HG03469 (cell line): ENCODE results near the gene ZNF473.

Experiments used
- ATAC-seq: cut with Tn5 transposase; IDR thresholded peaks from one replicate; pipeline ENCODE4 v1.9.1; 2021; ENCODE audit warnings: mild to moderate bottlenecking, moderate library complexity, moderate number of reproducible peaks; ENCODE audit not compliant: unreplicated experiment

Gene ZNF473

GRCh38 chr19:50025794-50026549 is at the start of gene ZNF473:
Gene ZNF473 (plus strand): TSS chr19:50026005. CDS start chr19:50031083, 5,078 bp downstream.
- ATAC-seq: peak; percentile 46

GRCh38 chr19:49976496-49976895 is 49.3 kb upstream of the ZNF473 start:
- no peak for ATAC-seq

- ATAC-seq: no peak
Measured at GRCh38 chr19:49977076-49977475, 48.7 kb upstream of the ZNF473 start.

- no peak for ATAC-seq
Measured at GRCh38 chr19:49977881-49978280, 47.9 kb upstream of the ZNF473 start.

- ATAC-seq: no peak
Measured at GRCh38 chr19:49978324-49978723, 47.5 kb upstream of the ZNF473 start.

- no peak for ATAC-seq
Measured at GRCh38 chr19:49981603-49982593, 43.9 kb upstream of the ZNF473 start.

- no peak for ATAC-seq
Measured at GRCh38 chr19:49983645-49984229, 42.1 kb upstream of the ZNF473 start.

GRCh38 chr19:49984491-49984890 is 41.3 kb upstream of the ZNF473 start:
- no peak for ATAC-seq

- no peak for ATAC-seq
Measured at GRCh38 chr19:49985871-49986270, 39.9 kb upstream of the ZNF473 start.

DNA sequence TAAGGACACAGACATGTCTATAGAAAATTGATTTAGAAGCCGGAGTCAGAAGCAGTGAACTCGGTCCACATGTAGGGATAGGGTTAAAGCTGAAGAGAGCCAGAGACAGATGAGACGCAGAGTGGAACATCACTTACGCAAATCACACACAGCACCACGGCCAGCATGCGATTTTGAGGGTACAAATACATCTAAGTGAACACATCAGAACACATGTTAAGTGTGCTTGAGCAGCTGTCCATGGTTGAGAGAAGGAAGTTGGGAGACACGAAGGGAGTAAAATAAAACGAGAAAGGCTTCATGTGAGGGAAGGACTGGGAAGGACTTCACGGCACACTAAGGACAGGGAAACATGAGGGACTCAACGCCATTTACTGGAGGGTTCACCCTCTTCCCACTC is 39.5 kb upstream of the ZNF473 start:
- no peak for ATAC-seq

- ATAC-seq: no peak
Measured at GRCh38 chr19:49987159-49987698, 38.6 kb upstream of the ZNF473 start.

DNA sequence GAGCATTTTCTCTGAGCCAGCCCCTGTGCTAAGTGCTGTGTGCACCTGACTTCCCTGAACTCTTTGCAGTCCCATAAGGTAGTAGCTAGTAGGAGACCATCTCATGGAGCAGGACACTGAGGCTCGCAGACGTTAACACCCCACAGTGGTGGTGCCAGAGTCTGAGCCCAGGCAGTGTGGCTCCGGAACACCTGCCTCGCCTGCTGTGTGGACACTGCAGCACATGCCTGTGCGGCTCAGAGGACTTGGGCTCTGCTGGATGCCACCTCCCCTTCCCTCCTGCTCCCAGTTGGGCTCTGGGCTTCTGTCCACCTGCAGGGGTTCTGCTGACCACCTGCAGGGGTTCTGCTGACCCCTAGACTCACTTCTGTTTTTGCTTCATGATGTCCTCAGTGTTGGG is 37.8 kb upstream of the ZNF473 start:
- ATAC-seq: no peak

DNA sequence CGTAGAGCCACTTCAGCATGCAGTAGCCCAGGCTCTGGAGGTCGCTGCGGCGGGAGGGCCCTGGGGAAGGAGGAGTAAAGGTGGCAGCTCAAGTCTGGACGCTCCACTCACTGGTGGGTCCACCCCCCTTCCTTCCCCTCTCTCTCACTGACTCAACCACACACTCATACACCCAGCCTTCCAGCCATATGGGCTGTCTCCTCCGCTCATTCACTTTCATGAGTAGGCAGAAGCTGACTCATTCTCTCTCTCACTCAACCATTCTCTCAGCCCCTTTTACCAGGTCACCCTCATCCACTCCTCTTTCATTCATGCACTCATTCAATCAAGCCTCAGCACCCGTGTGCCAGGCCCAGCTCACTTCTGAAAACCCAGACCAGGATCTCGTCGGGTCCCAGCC is 37.4 kb upstream of the ZNF473 start:
- no peak for ATAC-seq

- ATAC-seq: no peak
Measured at GRCh38 chr19:49997709-49998108, 28.1 kb upstream of the ZNF473 start.

- no peak for ATAC-seq
Measured at GRCh38 chr19:49999371-50000010, 26.3 kb upstream of the ZNF473 start.

DNA sequence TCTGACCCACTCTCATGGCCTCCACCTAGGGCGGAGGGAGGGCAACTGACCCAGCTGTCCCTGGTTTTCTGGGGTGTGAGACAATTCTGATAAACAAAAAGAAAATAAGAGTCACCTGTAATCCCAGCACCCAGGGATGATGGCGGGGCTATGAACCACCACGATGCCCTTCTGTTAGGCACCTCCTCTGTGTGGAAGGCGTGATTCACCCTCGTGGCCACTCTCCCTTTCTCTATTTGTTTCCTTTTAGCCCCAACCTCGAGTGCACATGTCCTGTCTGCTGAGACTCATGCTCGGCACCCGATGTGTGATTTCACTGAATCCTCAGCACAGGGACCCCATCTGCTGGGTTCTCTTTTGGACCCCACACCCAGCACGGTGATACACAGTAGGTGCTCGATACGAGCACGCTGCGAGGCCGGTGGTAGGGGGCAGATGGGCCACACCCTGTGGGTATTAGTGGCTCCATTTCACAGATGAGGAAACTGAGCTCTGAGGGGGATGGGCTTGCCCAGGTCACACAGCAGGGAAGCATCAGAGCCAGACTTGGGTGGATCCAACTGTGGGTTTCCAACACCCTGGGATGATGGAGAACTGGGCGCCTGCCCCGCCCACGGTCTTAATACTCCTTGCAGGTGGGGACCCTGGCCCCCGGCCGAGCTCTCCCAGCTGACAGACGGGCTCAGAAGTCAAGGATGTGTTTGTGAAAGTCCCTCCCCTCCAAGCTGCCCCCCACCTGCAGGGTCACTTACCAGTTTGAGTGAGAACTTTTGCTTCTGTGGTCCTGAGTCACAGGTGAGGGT is 25.6 kb upstream of the ZNF473 start:
- no peak for ATAC-seq

- no peak for ATAC-seq
Measured at GRCh38 chr19:50000841-50001557, 24.8 kb upstream of the ZNF473 start.

- no peak for ATAC-seq
Measured at GRCh38 chr19:50001775-50002174, 24.0 kb upstream of the ZNF473 start.

GRCh38 chr19:50002386-50002960 is 23.3 kb upstream of the ZNF473 start:
- ATAC-seq: no peak
